ENCODE results near the gene LMCD1. TPM values are rescaled to one million over a fixed set of nuclear protein-coding genes. Genes with fewer than 3 reads are reported as not detected.

Gene LMCD1
- total and polyA plus RNA-seq, 2 experiments from 2014 or later, result 21.8 to 35.3 TPM

- H3K36me3 Mint-ChIP-seq (ENCODE audit: low read depth), result no peaks in the 10 kb centered on the region
- Histone ChIP-seq H3K79me2 (replicated peaks; ENCODE audit: insufficient read depth) (peaks cover 16% of the 10 kb centered on the region; the same call in 1 of the 2 replicates), H3K4me1 (ENCODE audit: insufficient read depth) (peaks cover 18% of the 10 kb centered on the region), H3K27ac (ENCODE audit: low read depth) (no peak overlapping the region), H2AFZ (no peak overlapping the region), H3F3A (replicated peaks; ENCODE audit: low read depth) (no peaks in the 10 kb centered on the region), H3K4me3 (no peak overlapping the region), H3K36me3 (ENCODE audit: insufficient read depth) (no peaks in the 10 kb centered on the region), H3K27me3 (ENCODE audit: insufficient read depth) (no peaks in the 10 kb centered on the region), H3K4me2 (no peak overlapping the region), H3K9me2 (ENCODE audit: insufficient read depth) (0 out of 2 replicates have a peak, but pooled peaks cover 4% of the 10 kb centered on the region), H4K20me1 (replicated peaks; ENCODE audit: insufficient read depth) (no peaks in the 10 kb centered on the region; the same call in 1 of the 2 replicates)
- ATAC-seq, result no peak
- H3K27me3 Mint-ChIP-seq (ENCODE audit: insufficient read depth, low read depth, poor library complexity), result peaks cover 3% of the 10 kb centered on the region
- H3K4me3 Mint-ChIP-seq, result no peak overlapping the region
- no peaks in the 10 kb centered on the region for H3K9me3 Mint-ChIP-seq
- H3K27ac Mint-ChIP-seq, result no peak overlapping the region
- H3K4me1 Mint-ChIP-seq, result peaks cover 13% of the 10 kb centered on the region
- no peak for DNase-seq (ENCODE audit: low spot score)
- no peak for TF ChIP-seq POLR2AphosphoS5 (IDR thresholded peaks at IDR 0.05; ENCODE audit: low read depth)
- no peak for TF ChIP-seq EZH2phosphoT487 (IDR thresholded peaks at IDR 0.05; ENCODE audit: unreplicated experiment)
Measured at GRCh38 chr3:8524656-8525399, 23.2 kb downstream of the LMCD1 start.

- H4K20me1 ChIP-seq (replicated peaks; ENCODE audit: insufficient read depth), result no peaks in the 10 kb centered on the region; the same call in 1 of the 2 replicates
- H3K27ac Mint-ChIP-seq, result no peak overlapping the region
- no peak overlapping the region for H3K4me2 ChIP-seq
Measured at GRCh38 chr3:8525893-8526292, 24.3 kb downstream of the LMCD1 start.

GRCh38 chr3:8529181-8529637, 27.6 kb downstream of the LMCD1 start:
- Histone ChIP-seq H3K36me3 (ENCODE audit: insufficient read depth) (no peaks in the 10 kb centered on the region), H2AFZ (no peak overlapping the region), H3K27ac (ENCODE audit: low read depth) (0 out of 2 replicates have a peak overlapping the region, but pooled peaks have one; percentile 26), H3K4me1 (ENCODE audit: insufficient read depth) (peaks cover 17% of the 10 kb centered on the region; the same call in 1 of the 2 replicates), H3K79me2 (replicated peaks; ENCODE audit: insufficient read depth) (peaks cover 16% of the 10 kb centered on the region; the same call in 1 of the 2 replicates), H3K4me2 (no peak overlapping the region), H3K27me3 (ENCODE audit: insufficient read depth) (no peaks in the 10 kb centered on the region), H4K20me1 (replicated peaks; ENCODE audit: insufficient read depth) (no peaks in the 10 kb centered on the region), H3K9me2 (ENCODE audit: insufficient read depth) (0 out of 2 replicates have a peak, but pooled peaks cover 8% of the 10 kb centered on the region), H3K4me3 (no peak overlapping the region), H3F3A (replicated peaks; ENCODE audit: low read depth) (no peaks in the 10 kb centered on the region)
- peaks cover 16% of the 10 kb centered on the region for H3K4me1 Mint-ChIP-seq
- H3K27me3 Mint-ChIP-seq (ENCODE audit: insufficient read depth, low read depth, poor library complexity), result peaks cover 5% of the 10 kb centered on the region
- no peaks in the 10 kb centered on the region for H3K9me3 Mint-ChIP-seq
- H3K36me3 Mint-ChIP-seq (ENCODE audit: low read depth), result no peaks in the 10 kb centered on the region; the same call in 2 of the 3 replicates
- no peak overlapping the region for H3K27ac Mint-ChIP-seq
- DNase-seq (ENCODE audit: low spot score) (peak; percentile 23), ATAC-seq (no peak)
- H3K4me3 Mint-ChIP-seq, result no peak overlapping the region
- TF ChIP-seq EZH2 (IDR thresholded peaks at IDR 0.05; ENCODE audit: low read depth, unreplicated experiment) (no peak), ZNF462 (CRISPR knock-in tag; IDR thresholded peaks at IDR 0.05) (no peak), JUNB (IDR thresholded peaks at IDR 0.05; ENCODE audit: unreplicated experiment) (no peak)

More at GRCh38 chr3:8525893-8526292, 24.3 kb downstream of the LMCD1 start:
- H3F3A ChIP-seq (replicated peaks; ENCODE audit: low read depth), result no peaks in the 10 kb centered on the region
- no peak overlapping the region for H3K27ac ChIP-seq (ENCODE audit: low read depth)
- H3K4me1 Mint-ChIP-seq, result peaks cover 11% of the 10 kb centered on the region
- H3K9me2 ChIP-seq (ENCODE audit: insufficient read depth), result 0 out of 2 replicates have a peak, but pooled peaks cover 10% of the 10 kb centered on the region
- no peaks in the 10 kb centered on the region for H3K27me3 ChIP-seq (ENCODE audit: insufficient read depth)
- H3K79me2 ChIP-seq (replicated peaks; ENCODE audit: insufficient read depth), result peaks cover 16% of the 10 kb centered on the region; the same call in 1 of the 2 replicates
- peaks cover 13% of the 10 kb centered on the region for H3K4me1 ChIP-seq (ENCODE audit: insufficient read depth)
- H3K27me3 Mint-ChIP-seq (ENCODE audit: insufficient read depth, low read depth, poor library complexity), result peaks cover 3% of the 10 kb centered on the region
- no peak for DNase-seq (ENCODE audit: low spot score)
- no peak for TF ChIP-seq EZH2 (IDR thresholded peaks at IDR 0.05; ENCODE audit: low read depth, unreplicated experiment)
- no peak for TF ChIP-seq ZNF114 (CRISPR knock-in tag; IDR thresholded peaks at IDR 0.05)
- no peaks in the 10 kb centered on the region for H3K36me3 ChIP-seq (ENCODE audit: insufficient read depth)
- no peak for ATAC-seq
- H3K36me3 Mint-ChIP-seq (ENCODE audit: low read depth), result no peaks in the 10 kb centered on the region
- no peak overlapping the region for H2AFZ ChIP-seq
- H3K4me3 Mint-ChIP-seq, result no peak overlapping the region
- H3K9me3 Mint-ChIP-seq, result no peaks in the 10 kb centered on the region
- H3K4me3 ChIP-seq, result no peak overlapping the region

Data from GM23338 (cell line).